ENCODE measurements around the gene CDH13. TPM values are rescaled to one million over a fixed set of nuclear protein-coding genes. Genes with fewer than 3 reads are reported as not detected.

The CDH13 gene
- total RNA-seq, 1 donor from 2014 or later = 2.3 TPM

DNA sequence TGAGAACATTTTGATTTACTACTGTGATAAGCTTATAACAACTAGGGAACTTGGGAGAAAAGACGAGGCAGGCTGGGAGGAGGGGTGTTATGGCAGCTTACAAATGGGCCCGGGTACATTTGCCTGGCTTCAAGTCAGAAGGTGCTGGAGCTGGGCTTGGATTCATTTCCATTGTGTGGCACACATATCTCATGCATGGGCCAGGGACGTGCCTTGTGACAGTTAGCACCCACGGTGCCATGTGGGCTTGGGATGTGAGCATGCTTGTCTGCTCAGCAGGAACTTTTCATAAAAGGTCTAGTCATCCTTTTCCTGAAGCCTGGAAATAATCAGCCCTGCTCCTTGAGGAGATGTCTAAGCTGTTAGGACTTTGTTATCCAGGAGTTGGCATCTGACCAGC is 572.2 kb downstream of the CDH13 start:
- Mint-ChIP-seq H3K27ac (ENCODE audit: unreplicated experiment) (no peak overlapping the region), H3K4me1 (ENCODE audit: unreplicated experiment) (no peaks in the 10 kb centered on the region), H3K4me3 (ENCODE audit: unreplicated experiment) (no peak overlapping the region), H3K9me3 (ENCODE audit: unreplicated experiment) (no peaks in the 10 kb centered on the region), H3K36me3 (ENCODE audit: low read depth, unreplicated experiment) (no peaks in the 10 kb centered on the region), H3K27me3 (ENCODE audit: unreplicated experiment) (no peaks in the 10 kb centered on the region)
- DNase-seq (ENCODE audit: low spot score) = no peak
- TF ChIP-seq, protein P1, sequence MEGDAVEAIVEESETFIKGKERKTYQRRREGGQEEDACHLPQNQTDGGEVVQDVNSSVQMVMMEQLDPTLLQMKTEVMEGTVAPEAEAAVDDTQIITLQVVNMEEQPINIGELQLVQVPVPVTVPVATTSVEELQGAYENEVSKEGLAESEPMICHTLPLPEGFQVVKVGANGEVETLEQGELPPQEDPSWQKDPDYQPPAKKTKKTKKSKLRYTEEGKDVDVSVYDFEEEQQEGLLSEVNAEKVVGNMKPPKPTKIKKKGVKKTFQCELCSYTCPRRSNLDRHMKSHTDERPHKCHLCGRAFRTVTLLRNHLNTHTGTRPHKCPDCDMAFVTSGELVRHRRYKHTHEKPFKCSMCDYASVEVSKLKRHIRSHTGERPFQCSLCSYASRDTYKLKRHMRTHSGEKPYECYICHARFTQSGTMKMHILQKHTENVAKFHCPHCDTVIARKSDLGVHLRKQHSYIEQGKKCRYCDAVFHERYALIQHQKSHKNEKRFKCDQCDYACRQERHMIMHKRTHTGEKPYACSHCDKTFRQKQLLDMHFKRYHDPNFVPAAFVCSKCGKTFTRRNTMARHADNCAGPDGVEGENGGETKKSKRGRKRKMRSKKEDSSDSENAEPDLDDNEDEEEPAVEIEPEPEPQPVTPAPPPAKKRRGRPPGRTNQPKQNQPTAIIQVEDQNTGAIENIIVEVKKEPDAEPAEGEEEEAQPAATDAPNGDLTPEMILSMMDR (IDR thresholded peaks at IDR 0.05; ENCODE audit: unreplicated experiment) = no peak

DNA sequence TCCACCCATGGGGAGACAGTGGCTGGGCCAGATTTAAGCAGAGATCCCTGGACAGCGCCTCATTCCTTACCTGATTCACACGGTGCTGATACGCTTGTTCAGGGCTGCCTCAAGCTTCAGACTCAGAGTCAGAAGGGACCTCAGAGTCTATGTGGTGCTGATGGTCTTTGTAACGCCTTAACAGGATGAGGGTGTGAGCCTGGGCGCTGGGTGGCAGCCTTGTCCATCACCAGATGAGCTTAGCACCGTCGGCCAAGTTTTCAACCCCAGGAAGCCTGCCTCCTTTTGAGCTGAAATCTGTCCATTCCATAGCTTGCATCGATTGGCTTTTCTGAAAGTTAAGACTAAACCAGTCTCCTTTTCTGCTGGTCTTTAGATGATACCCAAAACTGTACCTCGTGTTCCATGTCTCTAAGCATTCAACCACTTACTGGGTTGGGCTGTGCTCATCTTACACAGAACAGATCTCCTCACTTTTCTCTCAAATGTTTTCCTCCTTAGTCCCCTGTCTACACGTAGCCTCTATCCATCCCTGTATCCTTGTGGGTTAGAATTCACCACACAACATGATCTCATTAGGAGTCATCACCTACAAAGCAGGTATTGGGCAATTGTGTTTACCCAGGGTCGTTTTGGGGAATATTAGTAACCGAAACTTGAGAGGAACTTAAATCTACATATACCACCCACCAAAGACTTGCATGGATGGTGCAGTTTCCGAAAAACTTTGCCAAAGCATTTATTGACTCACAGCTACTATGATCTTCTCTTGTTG is 573.4 kb downstream of the CDH13 start:
- Mint-ChIP-seq H3K27ac (ENCODE audit: unreplicated experiment) (no peak overlapping the region), H3K9me3 (ENCODE audit: unreplicated experiment) (no peaks in the 10 kb centered on the region), H3K4me1 (ENCODE audit: unreplicated experiment) (no peaks in the 10 kb centered on the region), H3K36me3 (ENCODE audit: low read depth, unreplicated experiment) (no peaks in the 10 kb centered on the region), H3K27me3 (ENCODE audit: unreplicated experiment) (peaks cover 2% of the 10 kb centered on the region), H3K4me3 (ENCODE audit: unreplicated experiment) (no peak overlapping the region)
- TF ChIP-seq, protein P1 (IDR thresholded peaks at IDR 0.05; ENCODE audit: unreplicated experiment) = no peak
- DNase-seq (ENCODE audit: low spot score) = no peak

DNA sequence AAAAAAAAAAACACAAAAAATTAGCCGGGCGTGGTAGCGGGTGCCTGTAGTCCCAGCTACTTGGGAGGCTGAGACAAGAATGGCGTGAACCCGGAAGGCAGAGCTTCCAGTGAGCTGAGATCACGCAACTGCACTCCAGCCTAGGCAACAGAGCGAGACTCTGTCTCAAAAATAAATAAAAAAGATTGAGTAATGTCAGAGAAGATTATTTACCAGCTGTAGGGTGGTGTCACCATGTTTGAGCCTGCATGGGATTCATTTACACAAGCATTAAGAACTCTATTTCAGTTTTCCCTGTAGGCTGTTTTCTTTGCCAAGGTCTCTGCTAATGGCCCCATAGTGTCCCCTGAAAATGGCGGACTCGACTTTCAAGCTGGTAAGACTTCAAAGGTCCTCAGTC is 575.0 kb downstream of the CDH13 start:
- no peaks in the 10 kb centered on the region for H3K4me1 Mint-ChIP-seq (ENCODE audit: unreplicated experiment)
- no peaks in the 10 kb centered on the region for H3K9me3 Mint-ChIP-seq (ENCODE audit: unreplicated experiment)
- peaks cover 2% of the 10 kb centered on the region for H3K27me3 Mint-ChIP-seq (ENCODE audit: unreplicated experiment)
- no peak overlapping the region for H3K27ac Mint-ChIP-seq (ENCODE audit: unreplicated experiment)
- H3K36me3 Mint-ChIP-seq (ENCODE audit: low read depth, unreplicated experiment) = no peaks in the 10 kb centered on the region
- no peak for DNase-seq (ENCODE audit: low spot score)
- TF ChIP-seq, protein P1 (IDR thresholded peaks at IDR 0.05; ENCODE audit: unreplicated experiment) = no peak
- no peak overlapping the region for H3K4me3 Mint-ChIP-seq (ENCODE audit: unreplicated experiment)

DNA sequence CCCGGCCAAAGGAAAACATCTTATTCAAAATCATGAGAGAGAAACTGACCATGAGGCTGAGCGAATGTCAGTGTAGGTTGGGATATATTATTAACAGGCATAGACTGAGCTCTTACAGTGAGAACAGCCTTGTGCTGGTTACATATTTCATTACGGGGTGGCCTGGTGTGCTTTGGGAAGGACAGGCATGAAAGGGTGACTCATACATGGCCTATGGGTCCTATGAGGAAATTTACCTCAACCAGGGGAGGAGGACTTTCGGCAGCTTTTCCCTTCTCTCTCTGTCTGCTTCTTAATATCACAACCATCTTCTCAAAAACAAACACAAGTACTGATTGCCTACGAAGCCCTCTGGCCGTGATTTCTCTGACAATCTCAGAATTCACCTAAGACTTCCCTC is 579.1 kb downstream of the CDH13 start:
- no peaks in the 10 kb centered on the region for H3K36me3 Mint-ChIP-seq (ENCODE audit: low read depth, unreplicated experiment)
- no peak overlapping the region for H3K27ac Mint-ChIP-seq (ENCODE audit: unreplicated experiment)
- H3K4me1 Mint-ChIP-seq (ENCODE audit: unreplicated experiment) = no peaks in the 10 kb centered on the region
- no peak for DNase-seq (ENCODE audit: low spot score)
- H3K27me3 Mint-ChIP-seq (ENCODE audit: unreplicated experiment) = peaks cover 5% of the 10 kb centered on the region
- no peaks in the 10 kb centered on the region for H3K9me3 Mint-ChIP-seq (ENCODE audit: unreplicated experiment)
- H3K4me3 Mint-ChIP-seq (ENCODE audit: unreplicated experiment) = no peak overlapping the region
- TF ChIP-seq, protein P1 (IDR thresholded peaks at IDR 0.05; ENCODE audit: unreplicated experiment) = no peak

DNA sequence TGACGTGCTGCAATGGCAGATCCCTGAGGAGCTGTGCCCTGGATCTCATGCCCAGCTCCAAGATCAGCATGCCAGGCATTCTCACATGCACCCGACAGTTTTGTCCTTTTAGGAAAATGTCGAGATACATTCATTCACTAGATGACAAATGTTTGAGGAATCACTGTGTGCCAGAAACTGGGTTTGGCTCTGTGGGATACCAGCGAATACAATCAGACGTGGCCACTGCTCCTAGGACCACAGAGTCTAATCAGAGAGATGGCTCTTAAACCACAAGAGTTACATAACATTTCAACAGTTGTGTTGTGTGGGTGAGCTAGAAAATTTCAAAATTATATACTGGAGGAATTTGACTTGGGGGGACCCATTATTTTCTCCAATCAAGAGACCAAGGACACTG is 579.7 kb downstream of the CDH13 start:
- Mint-ChIP-seq H3K36me3 (ENCODE audit: low read depth, unreplicated experiment) (no peaks in the 10 kb centered on the region), H3K27me3 (ENCODE audit: unreplicated experiment) (peaks cover 5% of the 10 kb centered on the region), H3K9me3 (ENCODE audit: unreplicated experiment) (no peaks in the 10 kb centered on the region), H3K4me1 (ENCODE audit: unreplicated experiment) (no peaks in the 10 kb centered on the region), H3K4me3 (ENCODE audit: unreplicated experiment) (no peak overlapping the region), H3K27ac (ENCODE audit: unreplicated experiment) (no peak overlapping the region)
- TF ChIP-seq, protein P1 (IDR thresholded peaks at IDR 0.05; ENCODE audit: unreplicated experiment) = no peak
- no peak for DNase-seq (ENCODE audit: low spot score)

All from endothelial cell (in vitro differentiated cells).